ENCODE results near the gene TMEM135.

- TF ChIP-seq, protein P1, sequence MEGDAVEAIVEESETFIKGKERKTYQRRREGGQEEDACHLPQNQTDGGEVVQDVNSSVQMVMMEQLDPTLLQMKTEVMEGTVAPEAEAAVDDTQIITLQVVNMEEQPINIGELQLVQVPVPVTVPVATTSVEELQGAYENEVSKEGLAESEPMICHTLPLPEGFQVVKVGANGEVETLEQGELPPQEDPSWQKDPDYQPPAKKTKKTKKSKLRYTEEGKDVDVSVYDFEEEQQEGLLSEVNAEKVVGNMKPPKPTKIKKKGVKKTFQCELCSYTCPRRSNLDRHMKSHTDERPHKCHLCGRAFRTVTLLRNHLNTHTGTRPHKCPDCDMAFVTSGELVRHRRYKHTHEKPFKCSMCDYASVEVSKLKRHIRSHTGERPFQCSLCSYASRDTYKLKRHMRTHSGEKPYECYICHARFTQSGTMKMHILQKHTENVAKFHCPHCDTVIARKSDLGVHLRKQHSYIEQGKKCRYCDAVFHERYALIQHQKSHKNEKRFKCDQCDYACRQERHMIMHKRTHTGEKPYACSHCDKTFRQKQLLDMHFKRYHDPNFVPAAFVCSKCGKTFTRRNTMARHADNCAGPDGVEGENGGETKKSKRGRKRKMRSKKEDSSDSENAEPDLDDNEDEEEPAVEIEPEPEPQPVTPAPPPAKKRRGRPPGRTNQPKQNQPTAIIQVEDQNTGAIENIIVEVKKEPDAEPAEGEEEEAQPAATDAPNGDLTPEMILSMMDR (IDR thresholded peaks at IDR 0.05): no peak
- no peak for TF ChIP-seq EZH2 (IDR thresholded peaks at IDR 0.05; ENCODE audit: borderline replicate concordance, insufficient read depth, low read depth, low read length, poor library complexity, severe bottlenecking)
Observed at GRCh38 chr11:86990515-86990914, 47.2 kb upstream of the TMEM135 start.
